Activated CD4-positive, alpha-beta T cell treated with anti-CD3 and anti-CD28 coated beads, Interleukin-2, Interleukin-4, amounts not matched to agents 100 ng/mL and 50 ng/mL, durations not matched to agents 16 hours and 8 hours (primary cell): ENCODE measurements around the gene RIMBP2.
"Not testable (repeated sequence)": the region's sequence is repeated elsewhere in the genome, so short reads cannot be mapped to it uniquely, and the experiment has no call there.

Source experiments
- DNase-seq: peaks from one replicate; pipeline ENCODE4 v3.0.0-alpha.2; 2020; ENCODE audit warnings: low spot score

RIMBP2 gene

DNA sequence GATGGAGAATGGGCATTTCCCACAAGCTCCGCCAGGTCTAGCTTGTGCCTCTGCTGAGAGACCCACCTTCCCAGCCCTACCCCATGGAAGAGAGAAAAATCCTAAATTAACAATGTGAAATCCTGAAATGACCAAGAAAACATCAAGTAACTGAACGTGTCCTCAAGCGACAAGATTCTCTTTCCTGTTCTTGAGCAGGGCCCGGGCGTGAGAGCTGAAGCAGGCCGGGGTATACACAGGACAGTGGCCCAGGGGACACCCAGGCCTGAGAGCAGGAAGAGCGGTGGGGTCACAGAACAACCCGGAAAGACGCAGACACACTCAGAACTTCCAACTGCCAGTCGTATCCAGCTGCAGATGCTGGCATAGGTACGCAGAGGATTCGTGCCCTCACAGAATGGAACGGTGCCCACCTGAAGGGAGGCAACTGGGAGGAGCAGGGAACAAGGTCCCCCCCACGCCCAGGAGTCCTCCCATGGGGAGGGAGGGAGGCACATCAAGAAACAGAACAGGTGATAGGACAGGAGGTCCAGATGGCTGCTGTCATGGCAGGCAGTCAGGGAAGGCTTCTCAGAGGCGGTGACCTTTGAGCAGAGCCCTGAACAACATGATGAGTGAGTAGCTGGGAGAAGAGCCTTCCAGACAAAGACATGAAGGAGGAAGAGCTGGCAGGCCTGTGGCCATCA lies 9.1 kb downstream of the RIMBP2 start:
- no peak for DNase-seq

DNA sequence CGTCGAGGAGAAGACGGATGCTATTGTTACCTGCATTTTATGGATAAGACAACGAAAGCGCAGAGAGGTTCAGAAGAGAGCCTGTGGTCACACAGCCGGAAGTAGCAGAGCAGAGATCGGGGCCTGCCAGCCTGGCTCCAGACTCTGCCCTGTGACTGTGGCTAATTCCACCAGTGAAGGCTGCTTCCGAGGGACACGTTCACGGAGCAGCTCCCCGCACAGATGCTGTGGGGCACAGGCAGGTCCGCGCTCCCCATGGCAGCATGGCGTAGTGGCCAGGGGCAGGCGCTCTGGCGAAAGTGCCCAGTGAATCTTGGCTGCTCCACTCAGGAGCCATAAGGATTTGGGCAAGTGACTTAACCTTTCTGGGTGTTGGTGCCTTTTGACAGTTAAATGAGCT lies 9.8 kb downstream of the RIMBP2 start:
- DNase-seq: no peak

DNA sequence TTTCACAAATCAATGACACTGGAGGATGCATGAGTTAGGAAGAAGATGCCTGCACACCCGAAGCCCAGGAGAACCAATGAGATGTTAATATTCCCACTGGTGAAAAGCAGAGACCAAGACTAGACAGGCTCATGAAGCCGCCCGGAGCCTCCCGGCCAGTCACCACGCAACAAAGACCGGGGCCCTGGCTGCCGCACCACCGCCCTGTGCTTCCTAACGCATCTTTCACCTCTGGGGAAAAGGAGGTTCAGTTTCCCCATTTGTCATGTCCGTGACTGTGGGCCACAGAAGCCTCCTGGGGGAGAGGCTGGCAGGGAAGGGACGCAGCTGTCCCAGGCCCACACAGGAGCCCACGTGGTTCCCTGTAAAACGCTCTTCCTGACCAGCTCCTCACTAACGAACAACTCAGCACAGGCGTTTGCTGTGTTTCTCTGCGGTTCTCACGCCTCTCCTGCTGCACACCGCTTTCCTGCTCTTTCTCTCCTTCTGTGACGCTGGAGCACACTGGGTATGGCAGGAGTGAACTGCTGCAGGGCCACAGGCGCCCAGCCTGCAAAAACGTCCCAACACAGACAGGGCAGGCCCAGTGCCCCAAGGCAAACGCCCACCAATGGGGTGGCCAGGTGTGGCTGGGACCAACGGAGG lies 10.8 kb downstream of the RIMBP2 start:
- no peak for DNase-seq

DNA sequence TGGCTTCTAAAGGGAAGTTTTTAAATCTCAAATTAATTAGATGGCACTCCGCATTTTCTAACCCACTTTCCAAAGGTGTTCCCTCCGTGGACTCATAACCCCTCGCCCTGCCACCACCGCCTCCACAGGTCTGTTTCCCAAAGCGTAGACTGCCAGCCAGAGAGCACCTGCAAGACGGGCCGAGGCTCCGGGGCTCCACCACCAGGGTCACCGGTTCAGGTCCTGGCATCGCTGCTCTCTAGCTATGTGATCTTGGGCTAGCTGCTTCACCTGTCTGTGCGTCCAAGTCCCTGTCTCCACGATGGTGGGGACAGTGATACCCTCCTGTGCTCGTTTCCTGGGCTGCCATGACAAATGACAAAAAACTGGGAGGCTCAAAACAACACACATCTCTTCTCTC lies 11.5 kb downstream of the RIMBP2 start:
- DNase-seq: no peak

DNA sequence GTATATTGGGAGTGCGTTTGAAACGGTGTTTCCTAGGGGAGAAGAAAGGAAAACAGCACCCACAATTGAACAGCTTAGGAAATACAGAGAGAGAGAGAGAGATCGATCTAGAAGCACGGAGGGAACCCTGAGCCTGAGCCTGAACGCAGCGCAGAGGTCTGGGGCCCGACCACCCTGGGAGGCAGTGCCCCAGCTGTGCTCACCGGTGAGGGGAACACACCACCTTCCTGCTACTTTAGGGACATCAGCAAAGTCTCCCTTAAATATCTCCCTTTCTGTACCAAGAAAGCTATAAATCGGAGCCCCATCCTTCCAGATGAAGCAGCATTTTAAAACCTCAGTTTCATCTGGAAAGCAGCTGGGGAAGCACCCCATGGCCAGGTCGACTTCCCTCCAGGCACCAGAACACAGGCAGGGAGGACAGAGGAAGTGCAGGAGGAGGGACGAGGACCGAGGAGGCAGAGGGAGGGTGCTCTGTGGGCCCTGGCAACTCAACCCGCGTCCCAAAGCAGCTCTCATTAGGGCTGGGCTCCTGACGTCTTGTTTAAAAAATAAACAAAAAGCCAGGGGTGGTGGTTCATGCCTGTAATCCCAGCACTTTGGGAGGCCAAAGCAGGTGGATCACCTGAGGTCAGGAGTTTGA lies 12.2 kb downstream of the RIMBP2 start:
- no peak for DNase-seq

DNA sequence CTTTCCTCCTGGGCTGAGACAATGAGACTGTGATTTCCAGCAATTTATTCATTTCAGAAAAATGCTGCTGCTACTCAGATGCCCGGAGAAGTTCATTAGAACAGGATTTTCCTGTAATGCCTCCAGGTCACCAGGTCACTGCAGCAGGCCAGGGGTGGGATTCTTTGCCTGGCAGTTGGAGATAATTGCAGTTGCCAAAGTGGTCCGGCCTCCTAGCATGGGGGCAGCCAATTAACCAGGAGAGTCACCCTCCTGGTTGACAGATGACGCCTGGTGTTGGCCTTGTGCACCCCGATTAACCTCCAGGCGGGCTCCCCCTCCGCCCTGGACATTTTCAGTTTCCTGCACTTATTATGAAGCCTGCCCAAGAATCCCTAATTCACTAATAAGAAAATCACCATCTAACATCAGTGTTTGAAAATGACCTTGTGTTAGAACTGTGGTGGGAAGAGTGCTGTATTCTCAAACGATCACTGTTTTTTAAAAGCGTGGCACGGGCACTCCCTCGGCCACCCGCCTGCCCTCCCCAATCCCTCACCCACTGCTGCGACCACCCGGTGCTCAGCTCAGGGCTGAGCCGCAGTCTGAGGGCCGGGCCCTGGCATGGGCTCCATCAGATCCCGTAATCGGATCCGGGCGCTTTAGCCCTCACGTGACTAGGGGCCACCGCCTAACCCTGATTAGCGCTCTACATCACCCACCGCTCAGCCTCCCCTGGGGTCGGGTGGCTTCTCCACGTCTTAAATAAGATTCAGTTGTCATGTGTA lies 12.9 kb downstream of the RIMBP2 start:
- no peak for DNase-seq

DNA sequence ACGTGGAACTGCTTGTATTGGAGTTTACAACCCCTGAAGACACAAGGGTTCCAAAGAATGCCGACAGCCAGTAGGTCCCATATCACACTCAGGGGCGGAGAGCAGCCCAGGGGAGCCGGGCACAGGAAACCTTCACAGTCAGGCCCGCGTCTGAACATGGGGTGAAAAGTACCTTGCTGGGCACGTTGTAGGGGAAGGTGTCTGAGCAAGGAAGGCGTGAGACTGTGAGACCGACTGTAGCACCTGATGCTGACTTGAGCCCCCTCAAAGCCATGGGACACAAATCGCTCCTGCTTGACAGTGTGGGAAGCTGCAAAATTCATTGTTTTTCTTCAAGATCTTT lies 14.7 kb downstream of the RIMBP2 start:
- no peak for DNase-seq

DNA sequence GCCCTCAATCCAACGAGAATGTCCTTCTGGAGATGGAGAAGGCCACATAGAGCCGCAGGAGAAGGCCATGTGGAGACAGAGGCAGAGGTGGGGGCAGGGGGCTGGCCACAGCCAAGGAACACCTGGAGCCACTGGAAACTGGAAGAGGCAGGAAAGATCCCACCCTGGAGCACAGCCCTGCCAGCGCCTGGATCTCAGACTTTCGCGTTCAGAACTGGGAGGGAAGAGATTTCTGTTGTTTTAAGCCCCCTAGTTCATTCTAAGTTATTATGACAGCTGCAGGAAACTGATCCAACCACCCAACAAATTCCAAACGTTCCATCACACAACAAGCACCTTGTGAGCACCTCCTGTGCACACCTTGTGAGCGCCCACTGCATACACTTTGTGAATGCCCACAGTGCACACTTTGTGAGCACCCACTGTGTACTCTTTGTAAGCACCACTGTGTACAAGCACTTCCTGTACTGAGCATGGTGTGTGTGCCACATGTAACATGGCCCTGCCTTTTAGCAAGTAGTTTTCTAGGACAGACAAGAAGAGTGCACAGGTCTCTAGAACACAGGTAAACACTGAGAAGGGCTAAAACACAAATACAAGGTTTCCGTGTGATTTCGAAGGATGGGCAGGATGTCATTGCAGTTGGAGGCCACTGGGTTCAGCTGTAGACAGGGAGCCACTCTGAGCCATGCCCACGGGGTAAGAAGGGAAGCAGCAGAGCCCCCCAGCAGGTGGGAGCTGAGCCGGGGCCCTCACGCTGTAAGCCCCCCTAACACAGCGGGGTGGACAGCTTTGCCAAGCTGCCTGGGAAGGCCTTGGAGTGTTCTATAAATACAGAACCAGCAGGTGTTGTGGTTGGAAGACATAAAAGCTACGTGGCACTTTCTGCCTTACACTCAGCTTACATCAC lies 15.4 kb downstream of the RIMBP2 start:
- DNase-seq: no peak

DNA sequence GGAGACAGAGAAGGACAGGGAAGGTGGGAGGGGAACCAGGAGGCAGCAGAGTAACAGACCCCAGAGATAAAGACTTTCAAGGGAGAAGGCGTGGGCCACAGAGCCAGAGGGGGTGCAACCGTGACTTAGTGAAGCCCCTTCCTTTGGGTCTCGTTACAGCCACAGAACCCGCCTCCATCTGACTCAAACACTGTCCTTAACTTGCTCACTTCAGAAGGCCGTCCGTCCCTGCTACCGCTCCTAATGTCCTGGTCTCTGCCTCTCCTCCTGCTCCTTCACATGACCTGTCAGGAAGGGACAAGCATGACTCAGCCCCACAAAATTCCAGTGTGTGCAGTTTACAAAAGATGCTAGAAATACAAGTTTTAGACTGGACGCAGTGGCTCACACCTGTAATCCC lies 18.0 kb downstream of the RIMBP2 start:
- no peak for DNase-seq

DNA sequence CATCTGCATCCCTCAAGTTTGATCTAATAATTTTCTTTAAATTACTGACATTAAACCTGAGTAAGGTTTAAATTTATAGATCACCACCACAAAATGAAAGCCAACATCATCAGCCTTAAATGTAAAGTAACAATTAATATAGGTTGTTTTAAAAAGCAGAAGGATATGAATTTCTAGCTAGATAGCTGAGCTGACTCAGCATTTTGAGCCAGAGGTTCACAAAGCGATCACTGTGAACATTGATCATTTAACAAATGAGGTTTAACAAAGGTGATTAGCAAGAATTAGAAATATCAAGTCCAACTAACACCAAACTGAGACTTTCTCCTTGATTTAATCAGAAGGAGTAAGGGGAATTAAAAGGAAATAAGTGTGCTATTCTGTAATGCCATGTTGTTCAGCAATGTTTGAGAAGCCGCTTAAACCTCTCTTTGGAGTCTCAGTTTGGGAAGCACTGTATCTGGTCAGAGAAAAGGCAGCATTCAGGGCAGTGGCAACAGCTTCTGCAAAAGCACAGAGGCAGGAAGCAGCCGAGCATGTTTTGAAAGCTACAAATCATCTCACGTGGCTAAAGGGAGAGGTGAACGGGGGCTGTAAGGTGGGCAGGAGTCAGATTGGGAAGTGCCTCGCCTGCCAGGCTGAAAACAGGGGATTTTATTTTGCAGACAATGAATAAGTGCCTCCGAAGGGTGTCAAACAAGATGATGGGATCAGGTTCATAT lies 19.6 kb downstream of the RIMBP2 start:
- DNase-seq: no peak

DNA sequence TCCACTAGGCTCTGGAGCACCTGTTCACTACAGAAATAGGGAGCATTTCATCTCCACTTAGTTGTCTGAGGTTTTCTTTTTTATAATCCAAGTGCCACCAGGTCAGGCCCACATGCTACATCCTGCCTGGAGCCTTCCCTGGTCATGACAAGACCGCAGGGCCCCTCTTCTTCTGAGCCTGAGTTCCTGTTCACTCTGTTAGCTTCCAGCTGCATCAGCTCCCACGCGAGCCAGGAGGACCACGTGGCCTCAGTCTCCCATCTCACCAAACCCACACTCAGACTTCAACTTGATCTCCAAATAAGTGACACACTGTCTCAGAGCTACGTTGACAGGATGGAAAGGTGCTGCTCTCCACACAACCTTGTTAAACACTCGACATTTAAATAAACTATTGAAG lies 21.0 kb downstream of the RIMBP2 start:
- no peak for DNase-seq

DNA sequence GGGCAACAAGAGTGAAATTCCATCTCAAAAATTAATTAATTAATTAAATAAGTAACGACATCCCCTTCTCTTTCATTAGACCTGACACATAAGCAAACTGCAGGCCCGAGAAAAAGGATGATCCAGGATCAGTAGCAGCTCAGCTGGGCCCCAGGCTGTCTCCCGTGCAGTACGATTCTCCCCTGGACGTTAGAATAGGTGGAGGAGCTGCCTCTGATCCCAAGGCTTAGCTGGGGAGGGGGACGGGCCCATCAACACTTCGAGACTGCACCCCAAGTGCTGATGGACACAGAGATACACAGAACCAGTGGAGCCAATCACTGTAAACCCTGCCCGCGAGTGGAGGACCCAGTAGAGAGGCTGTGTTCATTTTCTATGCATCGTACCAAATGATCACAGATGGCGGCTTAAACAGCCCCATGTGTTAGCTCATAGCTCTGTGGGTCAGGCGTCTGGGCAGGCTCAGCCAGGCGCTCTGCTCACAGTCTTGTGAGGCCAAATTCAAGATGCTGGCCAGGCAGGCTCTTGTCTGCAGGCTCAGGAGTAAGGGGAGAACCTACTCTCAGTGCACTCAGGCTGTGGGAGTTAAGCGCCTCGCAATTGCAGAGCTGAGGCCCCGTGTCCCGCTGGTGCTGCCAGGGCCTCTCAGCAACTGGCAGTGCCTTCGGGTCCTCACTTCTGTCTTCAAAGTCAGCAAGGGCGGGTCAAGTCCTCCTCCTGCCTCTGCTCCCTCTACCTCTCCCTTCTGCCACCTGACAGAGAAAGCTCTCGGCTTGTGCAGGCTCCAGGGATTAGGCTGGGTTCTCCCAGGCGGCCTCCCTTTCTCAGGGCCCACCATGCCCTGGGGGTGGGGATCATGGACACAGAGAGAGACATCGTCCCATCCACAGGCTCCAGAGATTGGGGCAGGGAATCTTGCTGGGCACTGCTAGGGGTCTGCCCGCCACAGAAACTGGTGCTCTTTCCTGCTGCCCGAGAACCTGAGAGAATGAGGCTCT lies 26.4 kb downstream of the RIMBP2 start:
- DNase-seq: no peak

DNA sequence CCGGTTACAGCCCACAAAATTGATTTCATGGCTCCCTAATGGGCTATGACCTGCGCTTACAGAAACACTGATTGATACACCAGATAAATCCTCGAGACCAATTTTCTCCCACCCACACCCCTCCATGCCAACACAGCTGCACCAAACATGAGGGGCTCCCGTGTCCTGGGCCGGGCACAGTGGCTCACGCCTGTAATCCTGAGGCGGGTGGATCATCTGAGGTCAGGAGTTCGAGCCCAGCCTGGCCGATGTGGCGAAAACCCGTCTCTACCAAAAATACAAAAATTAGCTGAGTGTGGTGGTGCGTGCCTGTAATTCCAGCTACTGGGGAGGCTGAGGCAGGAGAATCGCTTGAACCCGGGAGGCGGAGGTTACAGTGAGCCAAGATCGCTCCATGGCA lies 27.1 kb downstream of the RIMBP2 start:
- DNase-seq: not testable (repeated sequence)

DNA sequence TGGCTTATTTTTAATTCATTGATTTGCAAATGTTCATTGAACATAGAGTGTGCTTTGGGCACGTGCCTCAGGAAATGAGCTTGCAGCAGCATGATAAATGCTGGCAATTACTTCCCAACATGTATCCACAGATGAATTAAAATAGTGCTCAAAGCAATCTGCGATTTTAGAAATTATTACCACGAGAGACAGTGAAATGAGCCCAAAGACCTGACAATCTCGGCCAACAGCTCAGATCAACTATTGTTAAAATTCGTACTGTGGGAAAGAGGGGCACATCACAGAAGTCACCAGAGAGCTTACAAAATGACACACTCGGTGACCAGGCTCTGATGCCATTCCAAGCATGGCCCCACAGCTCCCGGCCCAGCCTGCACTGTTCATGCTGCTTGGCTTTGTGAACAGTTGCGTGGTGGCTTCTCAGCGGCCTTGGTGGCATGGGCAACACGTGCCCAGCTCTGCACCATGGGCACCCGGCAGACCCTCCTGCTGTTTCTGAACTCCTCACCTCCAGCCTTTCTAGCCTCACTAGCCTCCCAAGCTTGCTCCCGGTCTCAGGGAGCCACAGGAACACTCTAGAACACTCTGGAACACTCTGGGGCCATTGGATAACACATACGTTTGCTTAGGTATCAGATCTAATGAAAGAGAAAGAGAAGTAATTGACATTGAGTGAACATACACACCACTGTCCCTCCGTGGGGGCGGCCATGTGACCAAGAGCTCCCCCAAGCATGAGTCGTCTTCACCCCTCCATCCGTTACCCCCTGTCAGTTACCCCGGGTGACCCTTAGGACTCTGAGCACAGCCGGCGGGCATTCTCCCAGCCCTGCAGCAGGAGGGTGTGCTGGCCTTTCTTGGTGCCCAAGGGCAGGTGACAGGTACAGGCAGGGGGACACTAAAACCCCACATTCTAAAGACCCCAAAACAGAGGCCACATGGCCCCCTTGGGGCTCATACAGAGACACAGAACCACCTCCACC lies 28.0 kb downstream of the RIMBP2 start:
- DNase-seq: no peak

DNA sequence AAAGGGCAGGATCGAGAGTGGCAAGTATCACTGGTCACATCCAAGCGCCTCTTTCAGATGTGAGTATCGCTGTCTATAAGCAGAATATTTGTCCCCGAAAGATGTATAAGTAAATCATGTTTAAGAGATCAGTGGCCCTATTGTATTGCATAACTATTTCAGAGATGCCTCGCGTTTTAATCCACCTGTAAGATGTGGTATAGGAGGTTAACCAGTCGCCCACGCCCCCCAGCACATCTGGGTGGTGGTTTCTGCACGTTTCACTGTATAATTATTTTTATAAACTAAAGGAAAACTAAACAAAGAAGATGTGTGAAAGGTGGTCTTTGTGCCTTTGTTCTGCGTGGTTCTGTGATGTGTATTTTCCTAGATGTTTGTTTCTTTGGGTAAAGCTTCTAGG lies 28.9 kb downstream of the RIMBP2 start:
- no peak for DNase-seq

DNA sequence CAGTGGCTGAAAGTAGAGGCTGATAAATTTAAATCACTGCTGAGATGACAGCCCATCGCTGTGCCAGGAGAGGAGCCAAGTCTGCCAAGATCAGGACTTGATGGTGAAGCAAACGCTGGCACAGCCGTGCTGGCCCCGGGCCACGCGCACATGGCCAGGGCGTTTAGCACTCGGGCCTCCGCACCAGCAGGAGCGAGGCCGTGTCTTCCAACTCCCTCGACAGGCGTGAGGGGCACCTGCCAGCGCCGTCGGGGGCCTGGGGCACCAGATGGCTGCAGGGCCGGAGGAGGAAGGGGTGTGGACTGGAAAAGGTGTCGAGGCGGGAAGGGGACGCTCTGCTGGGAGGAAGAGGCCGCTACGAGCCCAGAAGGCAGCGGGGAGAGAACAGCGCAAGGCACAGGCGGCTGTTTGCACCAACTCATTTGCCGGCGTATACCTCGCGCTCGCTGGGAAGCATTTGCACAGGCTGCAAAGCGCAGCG lies 29.5 kb downstream of the RIMBP2 start:
- DNase-seq: no peak

DNA sequence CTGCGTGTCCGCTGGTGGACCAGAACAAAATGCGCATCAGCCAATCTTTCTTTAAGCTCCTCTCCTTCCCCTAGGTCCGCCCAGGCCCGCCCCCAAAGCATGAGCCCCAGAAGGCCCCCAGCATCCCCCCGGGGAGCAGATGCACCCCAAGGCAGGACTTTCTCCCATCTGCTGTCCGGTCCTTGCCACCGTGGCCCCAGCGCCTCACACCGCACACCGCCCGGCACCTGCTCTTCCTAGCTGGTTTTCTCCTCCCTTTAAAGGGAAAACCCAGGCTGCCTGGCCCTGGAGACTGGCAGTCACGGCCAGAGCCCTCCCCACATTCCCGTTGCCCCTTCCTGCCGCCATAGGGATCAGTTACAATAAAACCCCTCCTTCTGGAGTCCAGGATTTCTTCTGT lies 30.2 kb downstream of the RIMBP2 start:
- DNase-seq: no peak

DNA sequence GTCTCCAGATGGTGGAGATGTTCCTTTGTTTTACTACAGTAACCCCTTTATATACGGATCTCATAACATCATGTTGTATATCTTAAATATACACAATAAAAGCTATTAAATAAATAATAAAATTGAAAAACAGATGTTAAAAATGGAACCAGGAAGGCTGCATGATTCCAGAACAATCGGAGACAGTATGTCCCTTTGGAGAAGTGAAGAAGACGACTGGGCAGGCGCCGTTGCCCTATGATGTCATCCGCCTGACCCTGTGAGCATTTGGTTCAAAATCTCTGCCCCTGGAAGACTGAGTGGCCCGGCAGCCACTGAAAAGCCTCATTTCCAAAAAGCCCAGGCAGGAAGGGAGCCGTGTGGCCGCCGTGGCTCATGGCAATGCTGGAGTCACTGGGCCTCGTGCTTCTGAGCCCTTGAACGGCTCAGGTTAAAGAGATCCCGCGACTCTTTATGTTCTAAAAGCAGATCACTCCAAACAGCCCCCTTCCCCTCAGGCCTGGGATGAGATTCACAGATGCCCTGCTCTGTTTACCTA lies 30.8 kb downstream of the RIMBP2 start:
- DNase-seq: no peak
